Measurements from ENCODE around the gene TMEM63C.

DNA sequence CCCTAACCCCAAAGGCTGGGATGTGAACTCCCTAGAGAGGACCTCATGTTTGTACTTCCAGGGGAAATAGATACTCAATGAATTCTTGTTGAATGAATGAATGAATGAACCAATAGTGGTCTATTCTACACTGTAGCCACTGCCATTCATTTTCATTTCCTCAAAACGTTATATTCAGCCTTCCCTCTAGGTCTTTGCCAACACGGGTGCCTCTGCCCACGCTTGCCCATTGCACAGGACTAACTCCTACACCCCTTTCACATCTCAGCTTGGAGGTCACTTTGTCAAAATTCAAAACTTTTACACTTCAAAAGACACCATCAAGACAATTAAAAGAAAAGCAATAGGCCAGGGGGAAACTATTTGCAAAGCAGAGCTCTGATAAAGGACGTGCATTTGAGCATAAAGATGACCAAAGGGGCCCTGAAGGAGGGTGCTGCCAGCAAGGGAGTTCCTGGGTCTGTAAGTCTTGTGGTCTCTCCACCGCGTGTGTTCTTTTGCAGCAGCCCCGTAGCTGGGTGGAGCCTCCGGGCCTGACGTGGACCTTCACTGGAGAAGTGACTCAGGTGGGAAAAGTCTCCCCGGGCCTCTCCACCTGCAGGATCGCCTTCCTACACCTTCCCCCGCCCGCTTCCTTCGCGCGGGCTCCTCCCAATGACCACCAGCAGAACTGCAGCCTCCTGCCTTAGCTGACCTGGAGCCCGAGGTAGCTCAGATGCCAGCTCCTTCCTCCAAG is 31.5 kb downstream of the TMEM63C start:
- TF ChIP-seq, protein P1, sequence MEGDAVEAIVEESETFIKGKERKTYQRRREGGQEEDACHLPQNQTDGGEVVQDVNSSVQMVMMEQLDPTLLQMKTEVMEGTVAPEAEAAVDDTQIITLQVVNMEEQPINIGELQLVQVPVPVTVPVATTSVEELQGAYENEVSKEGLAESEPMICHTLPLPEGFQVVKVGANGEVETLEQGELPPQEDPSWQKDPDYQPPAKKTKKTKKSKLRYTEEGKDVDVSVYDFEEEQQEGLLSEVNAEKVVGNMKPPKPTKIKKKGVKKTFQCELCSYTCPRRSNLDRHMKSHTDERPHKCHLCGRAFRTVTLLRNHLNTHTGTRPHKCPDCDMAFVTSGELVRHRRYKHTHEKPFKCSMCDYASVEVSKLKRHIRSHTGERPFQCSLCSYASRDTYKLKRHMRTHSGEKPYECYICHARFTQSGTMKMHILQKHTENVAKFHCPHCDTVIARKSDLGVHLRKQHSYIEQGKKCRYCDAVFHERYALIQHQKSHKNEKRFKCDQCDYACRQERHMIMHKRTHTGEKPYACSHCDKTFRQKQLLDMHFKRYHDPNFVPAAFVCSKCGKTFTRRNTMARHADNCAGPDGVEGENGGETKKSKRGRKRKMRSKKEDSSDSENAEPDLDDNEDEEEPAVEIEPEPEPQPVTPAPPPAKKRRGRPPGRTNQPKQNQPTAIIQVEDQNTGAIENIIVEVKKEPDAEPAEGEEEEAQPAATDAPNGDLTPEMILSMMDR (conservative IDR thresholded peaks at IDR 0.05; ENCODE audit: low read depth, low read length) = peak; percentile 97
- TF ChIP-seq EZH2 (IDR thresholded peaks at IDR 0.05; ENCODE audit: low read length, unreplicated experiment) = no peak

Data from PC-3 (cell line).